GM12864 (cell line): ENCODE data around the gene PTPRM.

Source experiments
- DNase-seq: peaks from one replicate; pipeline ENCODE4 v3.0.0-alpha.2; 2011; ENCODE audit warnings: low read depth
- H3K4me3 ChIP-seq: 2 replicates; pipeline ENCODE4 v1.5.1; 2011; ENCODE audit warnings: mild to moderate bottlenecking, low read depth, low read length, control low read depth
- TF ChIP-seq, protein P1 (sequence below): IDR thresholded peaks from 2 replicates; pipeline ENCODE4 v1.5.1; 2011; ENCODE audit warnings: low read depth, mild to moderate bottlenecking, moderate library complexity, low read length, control low read depth, inconsistent platforms; ENCODE audit errors: missing control alignments

PTPRM gene

GRCh38 chr18:7601936-7602335 lies 34.8 kb downstream of the PTPRM start:
- no peak for DNase-seq
- no peak overlapping the region for H3K4me3 ChIP-seq
- TF ChIP-seq, protein P1, sequence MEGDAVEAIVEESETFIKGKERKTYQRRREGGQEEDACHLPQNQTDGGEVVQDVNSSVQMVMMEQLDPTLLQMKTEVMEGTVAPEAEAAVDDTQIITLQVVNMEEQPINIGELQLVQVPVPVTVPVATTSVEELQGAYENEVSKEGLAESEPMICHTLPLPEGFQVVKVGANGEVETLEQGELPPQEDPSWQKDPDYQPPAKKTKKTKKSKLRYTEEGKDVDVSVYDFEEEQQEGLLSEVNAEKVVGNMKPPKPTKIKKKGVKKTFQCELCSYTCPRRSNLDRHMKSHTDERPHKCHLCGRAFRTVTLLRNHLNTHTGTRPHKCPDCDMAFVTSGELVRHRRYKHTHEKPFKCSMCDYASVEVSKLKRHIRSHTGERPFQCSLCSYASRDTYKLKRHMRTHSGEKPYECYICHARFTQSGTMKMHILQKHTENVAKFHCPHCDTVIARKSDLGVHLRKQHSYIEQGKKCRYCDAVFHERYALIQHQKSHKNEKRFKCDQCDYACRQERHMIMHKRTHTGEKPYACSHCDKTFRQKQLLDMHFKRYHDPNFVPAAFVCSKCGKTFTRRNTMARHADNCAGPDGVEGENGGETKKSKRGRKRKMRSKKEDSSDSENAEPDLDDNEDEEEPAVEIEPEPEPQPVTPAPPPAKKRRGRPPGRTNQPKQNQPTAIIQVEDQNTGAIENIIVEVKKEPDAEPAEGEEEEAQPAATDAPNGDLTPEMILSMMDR: no peak

DNA sequence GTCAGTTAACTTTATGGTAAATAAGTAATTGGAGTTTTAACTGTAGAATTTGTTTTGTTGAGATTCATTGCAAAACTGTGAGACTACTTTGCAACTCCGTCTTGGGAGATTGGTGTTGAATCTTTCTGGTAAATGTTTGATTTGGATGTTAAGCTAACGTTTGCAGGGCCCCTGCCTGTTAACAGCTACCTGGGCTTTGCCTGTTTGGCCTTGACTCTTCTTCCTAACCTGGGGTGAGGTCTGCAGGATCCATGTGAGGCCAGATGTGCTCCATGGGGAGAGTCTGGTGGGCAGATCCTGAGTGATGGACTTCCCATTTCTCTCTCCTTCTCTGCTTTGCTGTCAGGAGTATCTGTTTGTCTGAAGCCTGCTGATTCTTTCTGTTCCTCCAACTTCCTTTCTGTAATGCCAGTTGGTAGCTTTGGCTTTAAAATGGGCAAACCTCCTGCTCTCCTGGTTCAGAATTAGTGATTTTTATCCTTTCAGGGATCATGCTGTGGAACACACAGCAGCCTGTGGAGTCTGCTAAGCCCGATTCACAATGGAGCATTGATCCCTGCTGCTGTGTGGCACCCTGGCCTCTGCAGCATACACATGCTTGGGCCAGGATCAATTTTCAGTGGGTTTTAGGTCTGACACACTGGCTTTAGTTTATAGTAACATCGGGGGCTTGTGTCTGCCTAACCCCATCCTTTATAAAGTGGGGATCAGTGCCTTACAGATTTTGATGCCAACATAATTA lies 36.3 kb downstream of the PTPRM start:
- DNase-seq: no peak
- TF ChIP-seq, protein P1: no peak
- no peak overlapping the region for H3K4me3 ChIP-seq

GRCh38 chr18:7604361-7604760 lies 37.2 kb downstream of the PTPRM start:
- H3K4me3 ChIP-seq: no peak overlapping the region
- DNase-seq: no peak
- TF ChIP-seq, protein P1: no peak

DNA sequence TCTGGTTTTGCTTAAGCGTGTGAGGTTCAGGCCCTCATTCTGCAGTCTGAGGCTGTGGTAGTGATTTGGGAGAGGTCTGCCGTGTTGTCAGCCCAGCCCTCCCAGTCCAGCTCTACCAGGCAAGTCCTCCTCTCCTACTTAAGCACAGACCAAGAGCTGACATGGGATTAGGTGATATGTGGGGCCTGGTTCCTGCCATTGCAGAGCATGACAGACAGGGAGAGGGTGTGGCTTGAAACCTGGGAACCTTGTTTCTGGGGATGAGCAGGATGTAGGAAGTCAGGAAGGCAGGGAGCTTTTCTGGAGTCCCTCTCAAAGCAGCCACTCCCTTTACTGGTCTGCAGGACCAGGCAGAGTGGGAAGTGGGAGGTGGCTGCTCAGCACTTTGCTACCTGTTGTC lies 38.6 kb downstream of the PTPRM start:
- no peak for DNase-seq
- TF ChIP-seq, protein P1: no peak

DNA sequence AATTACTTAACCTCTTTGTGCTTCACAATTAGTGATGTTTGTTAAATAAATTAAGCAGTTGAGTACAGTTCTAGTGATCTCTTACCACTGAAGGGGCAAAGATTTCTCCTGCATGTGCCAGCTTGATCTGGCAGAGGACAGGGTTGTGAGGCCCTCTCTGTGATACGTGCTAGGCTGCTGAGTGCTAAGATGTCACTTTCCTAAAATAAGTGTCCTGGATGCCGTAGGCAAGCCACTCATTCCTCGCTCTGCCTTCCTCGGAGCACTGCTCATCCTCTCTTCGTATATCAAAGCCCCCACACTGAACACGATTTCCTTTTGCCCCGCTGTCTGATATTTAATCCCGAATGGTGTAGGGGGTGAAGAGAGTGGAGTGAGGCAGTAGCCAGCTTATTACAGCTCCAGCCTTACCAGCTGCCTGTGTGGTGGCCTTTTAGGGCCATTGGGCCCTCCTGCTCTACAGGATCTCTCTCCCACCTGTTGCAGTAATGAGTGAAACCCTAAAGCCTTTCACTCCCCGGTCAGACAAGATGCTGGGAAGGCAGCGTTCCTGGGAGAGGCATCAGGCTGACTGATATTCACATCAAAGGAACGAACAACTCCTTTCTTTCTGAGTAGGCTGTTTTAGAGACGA lies 40.5 kb downstream of the PTPRM start:
- TF ChIP-seq, protein P1: no peak
- no peak for DNase-seq
- H3K4me3 ChIP-seq: no peak overlapping the region

More for the DNA sequence above, 38.6 kb downstream of the PTPRM start:
- no peak overlapping the region for H3K4me3 ChIP-seq

- no peak overlapping the region for H3K4me3 ChIP-seq
- TF ChIP-seq, protein P1: no peak
- DNase-seq: no peak
These were observed 41.0 kb downstream of the PTPRM start for GRCh38 chr18:7608174-7608550.

DNA sequence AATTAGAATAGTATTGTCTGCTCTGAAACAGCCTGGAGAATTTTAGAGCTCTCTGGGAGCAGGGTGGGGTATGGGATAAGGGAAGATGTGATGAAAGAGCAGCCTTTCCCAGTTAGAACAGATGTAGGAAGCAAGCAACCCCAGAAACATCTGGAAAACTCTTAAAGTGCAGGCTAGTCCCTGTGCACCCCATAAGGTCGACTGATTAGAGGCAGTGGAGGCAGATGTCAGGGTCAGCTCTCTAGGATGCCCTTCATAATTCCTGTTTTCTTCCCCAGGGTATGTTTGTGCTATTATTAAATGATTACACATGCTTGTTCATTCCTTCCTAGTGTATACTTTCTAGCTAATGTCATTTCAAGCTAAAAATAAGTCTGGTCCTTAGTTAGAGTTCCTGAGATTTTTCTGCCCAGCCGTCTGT lies 41.7 kb downstream of the PTPRM start:
- DNase-seq: no peak
- TF ChIP-seq, protein P1: no peak

More for the DNA sequence above, 41.7 kb downstream of the PTPRM start:
- no peak overlapping the region for H3K4me3 ChIP-seq
